GM06990 (cell line): ENCODE data around the gene GNL3.
"Not testable (repeated sequence)": the region's sequence is repeated elsewhere in the genome, so short reads cannot be mapped to it uniquely, and the experiment has no call there.

Source experiments
- DNase-seq: peaks from one replicate; pipeline ENCODE4 v3.0.0-alpha.2; 2011; ENCODE audit not compliant: insufficient read length; ENCODE audit errors: extremely low read depth
- H3K27me3 ChIP-seq: replicated peaks from 2 replicates; pipeline ENCODE4 v1.6.0; 2011; ENCODE audit warnings: low read length; ENCODE audit not compliant: control insufficient read depth, insufficient read depth
- H3K36me3 ChIP-seq: 2 replicates; pipeline ENCODE4 v1.5.1; 2011; ENCODE audit warnings: low read length; ENCODE audit not compliant: control insufficient read depth, insufficient read depth
- H3K4me3 ChIP-seq: replicated peaks from 2 replicates; pipeline ENCODE4 v1.5.1; 2011; ENCODE audit warnings: low read depth, mild to moderate bottlenecking, control low read depth, low read length
- CTCF ChIP-seq: IDR thresholded peaks from 2 replicates; pipeline ENCODE4 v1.5.1; 2011; ENCODE audit warnings: low read length, control low read depth, mild to moderate bottlenecking, inconsistent platforms; ENCODE audit not compliant: insufficient read depth, poor library complexity, severe bottlenecking

The GNL3 gene

GRCh38 chr3:52719618-52720017 is 33.8 kb downstream of the GNL3 start:
- H3K36me3 ChIP-seq = no peaks in the 10 kb centered on the region
- TF ChIP-seq CTCF = no peak
- H3K4me3 ChIP-seq = no peak overlapping the region
- no peak for DNase-seq
- H3K27me3 ChIP-seq = no peaks in the 10 kb centered on the region

DNA sequence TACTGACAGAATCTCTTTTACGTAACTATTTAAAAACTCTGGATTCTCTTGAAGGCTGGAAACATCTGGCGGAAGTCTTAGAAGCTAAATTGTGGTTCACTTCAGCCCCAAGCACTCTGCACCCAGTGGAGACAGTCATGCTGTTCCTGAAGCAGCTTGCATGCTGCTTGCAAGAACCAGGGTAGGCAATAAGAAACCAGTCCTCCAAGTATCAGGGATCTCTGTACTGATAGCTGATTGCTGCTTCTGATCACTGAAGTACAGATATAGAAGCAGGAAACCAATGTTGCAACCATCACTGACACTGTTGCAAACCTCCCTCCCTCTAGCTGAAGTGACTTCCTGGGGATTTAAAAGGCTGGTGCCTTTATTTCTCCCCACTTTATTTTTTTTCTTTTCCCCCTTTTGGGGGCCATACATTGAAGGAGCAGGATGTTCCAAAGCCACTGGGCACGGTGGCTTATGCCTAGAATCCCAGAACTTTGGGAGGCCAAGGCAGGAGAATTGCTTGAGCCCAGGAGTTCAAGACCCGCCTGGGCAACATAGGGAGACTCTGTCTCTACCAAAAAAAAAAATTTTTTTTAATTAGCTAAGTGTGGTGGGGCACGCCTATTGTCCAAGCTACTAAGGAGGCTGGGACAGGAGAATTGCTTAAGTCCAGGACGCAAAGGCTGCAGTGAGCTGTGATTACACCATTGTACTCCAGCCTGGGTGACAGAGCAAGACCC is 35.3 kb downstream of the GNL3 start:
- no peak for TF ChIP-seq CTCF
- peak; percentile 67 for DNase-seq
- Histone ChIP-seq H3K27me3 (no peaks in the 10 kb centered on the region), H3K4me3 (no peak overlapping the region), H3K36me3 (no peaks in the 10 kb centered on the region)

DNA sequence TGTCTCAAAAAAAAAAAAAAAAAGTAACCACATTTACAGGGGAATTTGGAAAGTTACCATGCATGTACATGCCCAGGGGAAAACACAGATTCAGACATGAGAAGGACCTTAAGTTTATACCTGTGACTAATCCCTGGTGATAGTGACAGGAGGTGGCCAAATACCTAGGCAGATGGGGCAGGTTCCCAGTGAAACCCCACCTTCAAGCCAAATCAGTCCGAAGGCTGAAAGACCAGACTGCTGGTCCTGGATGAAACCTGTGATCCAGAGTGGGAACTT is 35.8 kb downstream of the GNL3 start:
- no peaks in the 10 kb centered on the region for H3K27me3 ChIP-seq
- no peak for DNase-seq
- H3K4me3 ChIP-seq = no peak overlapping the region
- no peak for TF ChIP-seq CTCF
- H3K36me3 ChIP-seq = no peaks in the 10 kb centered on the region

DNA sequence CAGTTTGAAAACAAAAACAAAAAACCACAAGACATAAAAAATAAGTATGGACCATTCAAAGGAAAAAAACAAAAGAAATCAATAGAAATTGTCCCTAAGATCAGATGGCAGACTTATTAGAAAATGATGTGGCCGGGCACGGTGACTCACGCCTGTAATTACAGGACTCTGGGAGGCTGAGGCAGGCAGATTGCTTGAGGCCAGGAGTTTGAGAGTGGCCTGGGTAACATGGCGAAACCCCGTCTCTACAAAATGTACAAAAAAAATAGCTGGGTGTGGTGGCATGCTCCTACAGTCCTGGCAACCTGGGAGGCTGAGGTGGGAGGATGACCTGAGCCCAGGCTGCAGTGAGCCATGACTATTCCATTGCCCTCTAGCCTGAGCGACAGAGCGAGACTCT is 36.7 kb downstream of the GNL3 start:
- H3K4me3 ChIP-seq = no peak overlapping the region
- H3K36me3 ChIP-seq = no peaks in the 10 kb centered on the region
- H3K27me3 ChIP-seq = no peaks in the 10 kb centered on the region
- DNase-seq = peak; percentile 30
- TF ChIP-seq CTCF = no peak

DNA sequence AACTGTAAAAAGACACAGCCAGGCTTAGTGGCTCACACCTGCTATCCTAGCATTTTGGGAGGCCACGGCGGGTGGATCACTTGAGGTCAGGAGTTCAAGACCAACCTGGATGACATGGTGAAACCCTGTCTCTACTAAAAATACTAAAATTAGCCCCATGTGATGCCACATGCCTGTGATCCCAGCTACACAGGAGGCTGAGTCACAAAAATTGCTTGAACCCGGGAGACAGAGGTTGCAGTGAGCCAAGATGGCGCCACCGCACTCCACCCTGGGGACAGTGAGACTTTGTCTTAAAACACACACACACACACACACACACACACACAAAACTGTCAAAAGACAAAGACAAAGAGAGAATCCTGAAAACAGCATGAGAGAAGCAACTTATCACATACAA is 38.1 kb downstream of the GNL3 start:
- no peaks in the 10 kb centered on the region for H3K36me3 ChIP-seq
- TF ChIP-seq CTCF = no peak
- H3K4me3 ChIP-seq = no peak overlapping the region
- no peak for DNase-seq
- H3K27me3 ChIP-seq = no peaks in the 10 kb centered on the region

GRCh38 chr3:52724511-52724910 is 38.7 kb downstream of the GNL3 start:
- H3K36me3 ChIP-seq = no peaks in the 10 kb centered on the region
- no peak for TF ChIP-seq CTCF
- no peak for DNase-seq
- H3K27me3 ChIP-seq = no peaks in the 10 kb centered on the region
- H3K4me3 ChIP-seq = no peak overlapping the region

DNA sequence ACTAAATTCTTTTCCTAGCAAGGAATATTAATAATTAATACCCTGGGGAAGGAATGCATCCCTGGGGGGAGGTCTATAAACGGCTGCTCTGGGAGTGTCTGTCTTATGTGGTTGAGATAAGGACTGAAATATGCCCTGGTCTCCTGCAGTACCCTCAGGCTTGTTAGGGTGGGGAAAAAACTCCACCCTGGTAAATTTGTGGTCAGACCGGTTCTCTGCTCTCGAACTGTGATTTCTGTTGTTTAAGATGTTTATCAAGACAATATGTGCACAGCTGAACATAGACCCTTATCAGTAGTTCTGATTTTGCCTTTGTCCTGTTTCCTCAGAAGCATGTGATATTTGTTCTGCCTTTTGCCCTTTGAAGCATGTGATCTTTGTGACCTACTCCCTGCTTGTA is 42.9 kb downstream of the GNL3 start:
- DNase-seq, H3K4me3 ChIP-seq, H3K27me3 ChIP-seq, H3K36me3 ChIP-seq: not testable (repeated sequence)
